ENCODE results near the gene FOCAD. TPM values are rescaled to one million over a fixed set of nuclear protein-coding genes. Genes with fewer than 3 reads are reported as not detected.

FOCAD gene
- total and polyA plus RNA-seq, 10 of the 15 experiments (the other 5 are each of a cell fraction or from before 2014, with no cell fraction given): 13.7 to 93.0 (median 41.8) TPM

GRCh38 chr9:21023861-21024260, 339.8 kb downstream of the FOCAD start (continued):
- TF ChIP-seq EGR1 (IDR thresholded peaks at IDR 0.05; ENCODE audit: borderline replicate concordance in 1 of 2, low read depth in 2 of 2, low read length in 2 of 2) (no peak), STAT3 (IDR thresholded peaks at IDR 0.05; ENCODE audit: low read depth, low read length) (no peak), MEF2B (IDR thresholded peaks at IDR 0.05; ENCODE audit: partially characterized antibody, poor library complexity, severe bottlenecking) (no peak)

- Histone ChIP-seq H4K20me1 (ENCODE audit: control insufficient read depth, insufficient read depth) (no peaks in the 10 kb centered on the region), H3K27me3 (replicated peaks in 1 of 2; ENCODE audit: control insufficient read depth in 2 of 2, insufficient read depth in 2 of 2, low read length in 1 of 2) (no peaks in the 10 kb centered on the region), H3K36me3 (ENCODE audit: control insufficient read depth in 2 of 2, insufficient read depth in 2 of 2, low read length in 1 of 2) (peaks cover 0 to 2% of the 10 kb centered on the region in 2 experiments; a peak in 1 of 4 replicates), H3K4me1 (ENCODE audit: control insufficient read depth, insufficient read depth, low read length) (peaks cover 5% of the 10 kb centered on the region), H3K9me3 (replicated peaks; ENCODE audit: control insufficient read depth, insufficient read depth, low read length) (no peaks in the 10 kb centered on the region), H3K79me2 (ENCODE audit: control insufficient read depth, insufficient read depth, low read length) (no peaks in the 10 kb centered on the region), H3K9ac (ENCODE audit: control insufficient read depth, insufficient read depth, low read length) (no peak overlapping the region), H2AFZ (ENCODE audit: control insufficient read depth, low read depth, low read length) (no peak overlapping the region), H3K4me2 (ENCODE audit: control insufficient read depth, insufficient read depth) (no peak overlapping the region), H3K27ac (ENCODE audit: control insufficient read depth, insufficient read depth) (no peak overlapping the region), H3K4me3 (no peak overlapping the region)
- 97% methylated on average over 4 of the region's 4 CpGs for WGBS (ENCODE audit: insufficient coverage, insufficient replicate concordance, low lambda C conversion rate, missing lambda C conversion rate)
- RAD21 ChIA-PET (ENCODE audit: unreplicated experiment): interaction anchor here (0.6 to 1.3 kb wide), 4 partner anchors 22 to 95 kb away, joined by 3 to 5 read pairs (median 3); no protein-coding TSS in a partner anchor
- intact Hi-C loops (cut with micrococcal nuclease; ENCODE audit: unreplicated experiment): no loop called here
- ATAC-seq (no peak), DNase-seq (ENCODE audit: low read depth, low spot score) (no peak), FAIRE-seq (no peak)
- TF ChIP-seq RUNX3 (IDR thresholded peaks at IDR 0.05; ENCODE audit: low read length): no peak
- TF ChIP-seq BCL11A (IDR thresholded peaks at IDR 0.05; ENCODE audit: low read depth, low read length): no peak
- POLR2A ChIA-PET: interaction anchor here (0.7 to 0.9 kb wide), 2 partner anchors 8 to 389 kb away, joined by 3 read pairs; no protein-coding TSS in a partner anchor
- SMC1A ChIA-PET (ENCODE audit: uncharacterized antibody, unreplicated experiment): interaction anchor here (0.8 to 1.0 kb wide), 3 partner anchors 9 to 30 kb away, joined by 3 read pairs; no protein-coding TSS in a partner anchor
- no TSS peak for BruUV-seq (replicated peaks)
- CTCF ChIA-PET: interaction anchor here (0.7 to 1.2 kb wide), 2 partner anchors 28 to 82 kb away, joined by 3 to 4 read pairs; no protein-coding TSS in a partner anchor
- in situ Hi-C loops (cut with MboI): no loop called here
Measured at GRCh38 chr9:21027295-21027694, 343.2 kb downstream of the FOCAD start.

GRCh38 chr9:21028466-21028865, 344.4 kb downstream of the FOCAD start:
- Histone ChIP-seq H3K27ac (ENCODE audit: control insufficient read depth, insufficient read depth) (no peak overlapping the region), H3K36me3 (ENCODE audit: control insufficient read depth in 2 of 2, insufficient read depth in 2 of 2, low read length in 1 of 2) (peaks cover 0 to 2% of the 10 kb centered on the region in 2 experiments; a peak in 1 of 4 replicates), H3K79me2 (ENCODE audit: control insufficient read depth, insufficient read depth, low read length) (no peaks in the 10 kb centered on the region), H3K4me3 (no peak overlapping the region), H4K20me1 (ENCODE audit: control insufficient read depth, insufficient read depth) (no peaks in the 10 kb centered on the region), H3K4me1 (ENCODE audit: control insufficient read depth, insufficient read depth, low read length) (peaks cover 5% of the 10 kb centered on the region), H3K9me3 (replicated peaks; ENCODE audit: control insufficient read depth, insufficient read depth, low read length) (no peaks in the 10 kb centered on the region), H2AFZ (ENCODE audit: control insufficient read depth, low read depth, low read length) (no peak overlapping the region), H3K9ac (ENCODE audit: control insufficient read depth, insufficient read depth, low read length) (no peak overlapping the region), H3K4me2 (ENCODE audit: control insufficient read depth, insufficient read depth) (no peak overlapping the region), H3K27me3 (replicated peaks in 1 of 2; ENCODE audit: control insufficient read depth in 2 of 2, insufficient read depth in 2 of 2, low read length in 1 of 2) (no peaks in the 10 kb centered on the region)
- DNase-seq (ENCODE audit: low read depth, low spot score) (no peak), FAIRE-seq (no peak), ATAC-seq (no peak)
- RAD21 ChIA-PET (ENCODE audit: unreplicated experiment): interaction anchor here (1.3 kb wide), 1 partner anchor 93 kb away, joined by 3 read pairs; no protein-coding TSS in a partner anchor
- 51% methylated on average over 3 of the region's 3 CpGs for WGBS (ENCODE audit: insufficient coverage, insufficient replicate concordance, low lambda C conversion rate, missing lambda C conversion rate)
- intact Hi-C loops (cut with micrococcal nuclease; ENCODE audit: unreplicated experiment): no loop called here
- POLR2A ChIA-PET: interaction anchor here (0.6 kb wide), 1 partner anchor 1588 kb away, joined by 4 read pairs; no protein-coding TSS in a partner anchor
- in situ Hi-C loops (cut with MboI): no loop called here
- no TSS peak for BruUV-seq (replicated peaks)
- CTCF ChIA-PET: no interaction called here
- SMC1A ChIA-PET (ENCODE audit: uncharacterized antibody, unreplicated experiment): interaction anchor here (0.8 kb wide), 1 partner anchor 10 kb away, joined by 3 read pairs; no protein-coding TSS in a partner anchor
- TF ChIP-seq SP1 (IDR thresholded peaks at IDR 0.05; ENCODE audit: low read depth, low read length) (no peak), FOXM1 (IDR thresholded peaks at IDR 0.05; ENCODE audit: low read depth, low read length) (no peak), IKZF2 (IDR thresholded peaks at IDR 0.05) (no peak), CEBPB (IDR thresholded peaks at IDR 0.05; ENCODE audit: borderline replicate concordance in 1 of 2, low read depth in 2 of 2, low read length in 2 of 2) (no peak), REST (IDR thresholded peaks at IDR 0.05; ENCODE audit: low read depth, low read length) (no peak)
